ENCODE results near the gene PCSK4.

PCSK4 gene

DNA sequence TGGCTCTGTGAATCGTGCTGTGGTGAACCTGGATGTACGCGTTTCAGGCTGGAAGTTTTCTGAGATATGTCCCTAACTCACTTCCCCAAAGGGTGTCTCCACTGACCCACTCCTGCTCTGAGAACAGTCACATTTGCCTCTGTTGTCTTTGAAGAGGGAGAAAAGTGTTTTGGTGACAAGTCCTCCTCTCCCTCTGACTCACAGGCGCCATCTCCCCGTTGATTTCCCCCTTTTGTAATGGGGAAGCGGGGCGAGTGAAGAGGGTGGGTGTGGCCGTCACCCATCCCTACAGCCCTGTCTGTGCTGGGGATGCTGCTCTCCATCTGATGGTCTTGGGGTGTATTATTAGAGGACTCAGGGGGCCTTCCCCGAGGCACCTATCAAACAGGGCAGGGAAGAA lies 30.7 kb downstream of the PCSK4 start:
- DNase-seq (ENCODE audit: extremely low spot score) = no peak
- ChIA-PET CTCF (interaction anchor here (3.7 kb wide), 1 partner anchor 16 kb away, joined by 22 read pairs; no protein-coding TSS in a partner anchor), POLR2A (interaction anchor here (0.6 kb wide), 1 partner anchor 164 kb away, joined by 3 read pairs; no protein-coding TSS in a partner anchor)
- TF ChIP-seq, protein P1, sequence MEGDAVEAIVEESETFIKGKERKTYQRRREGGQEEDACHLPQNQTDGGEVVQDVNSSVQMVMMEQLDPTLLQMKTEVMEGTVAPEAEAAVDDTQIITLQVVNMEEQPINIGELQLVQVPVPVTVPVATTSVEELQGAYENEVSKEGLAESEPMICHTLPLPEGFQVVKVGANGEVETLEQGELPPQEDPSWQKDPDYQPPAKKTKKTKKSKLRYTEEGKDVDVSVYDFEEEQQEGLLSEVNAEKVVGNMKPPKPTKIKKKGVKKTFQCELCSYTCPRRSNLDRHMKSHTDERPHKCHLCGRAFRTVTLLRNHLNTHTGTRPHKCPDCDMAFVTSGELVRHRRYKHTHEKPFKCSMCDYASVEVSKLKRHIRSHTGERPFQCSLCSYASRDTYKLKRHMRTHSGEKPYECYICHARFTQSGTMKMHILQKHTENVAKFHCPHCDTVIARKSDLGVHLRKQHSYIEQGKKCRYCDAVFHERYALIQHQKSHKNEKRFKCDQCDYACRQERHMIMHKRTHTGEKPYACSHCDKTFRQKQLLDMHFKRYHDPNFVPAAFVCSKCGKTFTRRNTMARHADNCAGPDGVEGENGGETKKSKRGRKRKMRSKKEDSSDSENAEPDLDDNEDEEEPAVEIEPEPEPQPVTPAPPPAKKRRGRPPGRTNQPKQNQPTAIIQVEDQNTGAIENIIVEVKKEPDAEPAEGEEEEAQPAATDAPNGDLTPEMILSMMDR (IDR thresholded peaks at IDR 0.05; ENCODE audit: control extremely low read depth, extremely low read depth, low read depth, missing control alignments) = no peak

DNA sequence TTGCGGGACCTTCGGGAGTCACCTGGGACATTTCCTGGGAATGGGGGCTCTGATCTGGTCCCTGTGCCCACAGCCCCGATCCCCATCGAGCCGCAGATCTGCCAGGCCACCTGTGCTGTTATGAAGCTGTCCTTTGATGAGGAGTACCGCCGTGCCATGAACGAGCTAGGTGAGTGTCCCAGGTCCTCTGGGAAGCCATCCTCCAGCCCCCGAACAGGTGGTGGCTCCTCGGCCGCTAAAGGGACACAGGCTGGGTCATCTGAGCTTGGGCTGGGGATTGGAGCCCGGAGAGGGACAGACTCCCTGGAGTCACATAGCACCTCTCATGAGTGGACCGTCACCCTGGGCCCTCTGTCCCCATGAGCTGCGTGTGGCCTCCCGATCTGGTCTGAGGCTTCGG lies 32.3 kb downstream of the PCSK4 start:
- POLR2A ChIA-PET = interaction anchor here (0.6 kb wide), 1 partner anchor 1927 kb away, joined by 3 read pairs; no protein-coding TSS in a partner anchor
- TF ChIP-seq, protein P1 (IDR thresholded peaks at IDR 0.05; ENCODE audit: control extremely low read depth, extremely low read depth, low read depth, missing control alignments) = no peak
- CTCF ChIA-PET = interaction anchor here (1.3 to 3.7 kb wide), 4 partner anchors 10 to 20 kb away, joined by 3 to 22 read pairs (median 3); no protein-coding TSS in a partner anchor
- DNase-seq (ENCODE audit: extremely low spot score) = no peak

DNA sequence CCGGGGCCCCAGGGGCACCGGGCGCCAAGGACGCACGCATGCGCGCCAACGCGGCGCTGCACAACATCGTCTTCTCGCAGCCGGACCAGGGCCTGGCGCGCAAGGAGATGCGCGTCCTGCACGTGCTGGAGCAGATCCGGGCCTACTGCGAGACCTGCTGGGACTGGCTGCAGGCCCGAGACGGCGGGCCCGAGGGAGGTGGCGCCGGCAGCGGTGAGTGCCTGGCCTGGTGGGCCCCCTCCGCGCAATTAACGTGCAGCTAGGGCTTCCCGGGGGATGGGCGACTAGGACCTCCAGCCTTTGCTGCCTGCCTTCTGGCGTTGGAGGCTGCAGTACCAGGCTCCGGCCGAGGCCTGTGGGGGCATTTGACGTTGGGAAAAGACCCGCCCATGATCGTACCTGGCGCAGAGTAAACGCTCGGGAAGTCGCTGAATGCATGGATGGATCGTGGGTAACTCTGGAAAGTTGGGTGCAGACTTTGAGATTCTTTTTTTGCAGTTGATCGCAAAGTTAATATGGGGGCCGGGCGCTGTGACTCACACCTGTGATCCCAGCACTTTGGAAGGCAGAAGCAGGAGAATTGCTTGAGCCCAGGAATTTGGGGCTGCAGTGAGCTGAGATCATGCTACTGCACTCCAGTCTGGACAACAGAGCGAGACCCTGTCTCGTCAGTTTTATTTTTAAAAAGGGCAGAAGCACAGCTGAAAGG lies 33.0 kb downstream of the PCSK4 start:
- TF ChIP-seq, protein P1 (IDR thresholded peaks at IDR 0.05; ENCODE audit: control extremely low read depth, extremely low read depth, low read depth, missing control alignments) = no peak
- DNase-seq (ENCODE audit: extremely low spot score) = no peak
- CTCF ChIA-PET = interaction anchor here (1.4 to 3.7 kb wide), 3 partner anchors 10 to 20 kb away, joined by 3 to 22 read pairs (median 3); no protein-coding TSS in a partner anchor
- POLR2A ChIA-PET = interaction anchor here (0.6 kb wide), 1 partner anchor 1928 kb away, joined by 3 read pairs; no protein-coding TSS in a partner anchor

DNA sequence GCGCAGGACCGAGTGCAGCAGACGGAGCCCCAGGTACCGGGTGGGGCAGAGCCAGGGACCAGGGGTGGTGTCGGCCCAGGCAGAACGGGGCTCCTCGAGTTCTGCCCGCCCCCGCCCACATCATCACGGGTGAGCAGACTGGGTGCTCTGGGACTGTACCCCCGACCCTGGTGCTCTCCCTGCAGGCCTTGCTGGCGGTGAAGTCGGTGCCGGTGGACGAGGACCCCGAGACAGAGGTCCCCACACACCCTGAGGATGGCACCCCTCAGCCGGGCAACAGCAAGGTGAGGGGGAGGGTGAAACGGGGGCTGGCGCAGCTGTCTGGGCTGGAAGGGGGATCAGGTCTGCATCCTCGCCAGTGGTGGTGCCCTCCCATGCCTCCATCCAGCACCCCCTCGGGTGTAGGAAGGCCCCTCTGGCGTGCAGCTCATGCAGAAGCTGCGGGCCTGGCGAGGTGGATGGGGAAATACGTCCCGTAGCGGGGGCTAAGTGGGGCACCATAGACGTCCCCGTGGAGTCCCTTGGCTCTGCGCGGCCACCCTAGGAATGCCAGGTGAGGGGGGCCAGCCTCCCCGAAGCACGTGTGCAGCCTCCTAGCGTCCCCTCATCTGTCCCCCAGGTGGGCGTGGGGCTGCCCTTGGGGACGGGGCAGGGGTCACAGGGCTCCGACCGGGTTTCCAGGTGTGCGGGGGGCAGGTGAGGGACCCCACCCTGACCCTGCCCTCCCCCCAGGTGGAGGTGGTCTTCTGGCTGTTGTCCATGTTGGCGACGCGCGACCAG lies 33.8 kb downstream of the PCSK4 start:
- TF ChIP-seq, protein P1 (IDR thresholded peaks at IDR 0.05; ENCODE audit: control extremely low read depth, extremely low read depth, low read depth, missing control alignments) = no peak
- POLR2A ChIA-PET = interaction anchor here (1.4 to 2.0 kb wide), 2 partner anchors 11 to 15 kb away, joined by 5 to 6 read pairs; no protein-coding TSS in a partner anchor
- DNase-seq (ENCODE audit: extremely low spot score) = no peak
- CTCF ChIA-PET = interaction anchor here (1.8 to 3.7 kb wide), 3 partner anchors 10 to 13 kb away, joined by 6 to 22 read pairs (median 6); no protein-coding TSS in a partner anchor

DNA sequence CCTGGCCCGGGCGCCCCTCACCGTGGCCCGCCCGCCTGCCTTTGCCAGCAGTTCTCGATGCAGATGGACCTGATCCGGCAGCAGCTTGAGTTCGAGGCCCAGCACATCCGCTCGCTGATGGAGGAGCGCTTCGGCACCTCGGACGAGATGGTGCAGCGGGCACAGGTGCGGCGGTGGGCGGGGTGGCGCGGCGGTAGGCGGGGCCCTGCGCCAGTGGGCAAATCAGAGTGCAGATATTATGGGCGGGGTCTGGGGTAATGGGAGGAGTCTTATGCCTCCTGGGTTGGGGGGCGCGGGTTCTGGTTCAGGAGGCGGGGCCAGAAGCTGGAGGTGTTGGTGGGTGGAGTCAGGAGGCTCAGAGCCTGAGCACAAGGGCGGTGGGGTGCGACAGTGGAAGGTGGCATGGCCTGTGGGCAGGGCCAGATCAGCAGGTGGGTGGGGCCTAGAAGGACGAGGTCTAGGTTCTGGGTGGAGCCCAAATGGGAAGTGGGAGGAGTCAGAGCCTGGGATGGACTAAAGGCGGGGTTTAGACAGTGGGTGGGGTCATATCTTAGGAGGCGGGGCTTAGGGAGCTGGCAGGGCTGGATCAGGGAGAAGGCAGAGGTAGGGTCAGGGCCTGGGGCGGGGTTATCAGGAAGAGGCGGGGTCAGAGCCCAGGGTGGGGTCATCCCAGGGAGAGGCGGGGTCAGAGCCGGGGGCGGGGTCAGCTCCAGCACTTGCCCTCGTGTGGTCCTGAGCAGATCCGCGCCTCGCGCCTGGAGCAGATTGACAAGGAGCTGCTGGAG lies 34.6 kb downstream of the PCSK4 start:
- ChIA-PET POLR2A (interaction anchor here (0.5 to 2.0 kb wide), 3 partner anchors 11 to 15 kb away, joined by 5 to 7 read pairs (median 6); no protein-coding TSS in a partner anchor), CTCF (interaction anchor here (1.8 to 3.7 kb wide), 4 partner anchors 11 to 13 kb away, joined by 6 to 25 read pairs (median 14); no protein-coding TSS in a partner anchor)
- DNase-seq (ENCODE audit: extremely low spot score) = peak; percentile 79
- TF ChIP-seq, protein P1 (IDR thresholded peaks at IDR 0.05; ENCODE audit: control extremely low read depth, extremely low read depth, low read depth, missing control alignments) = no peak
